Activated CD4-positive, alpha-beta T cell treated with anti-CD3 and anti-CD28 coated beads, Interleukin-2, Interleukin-6, amounts not matched to agents 100 ng/mL and 50 ng/mL, durations not matched to agents 16 hours and 8 hours (primary cell): Measurements from ENCODE around the gene LANCL3.
"Not testable (repeated sequence)": the region's sequence is repeated elsewhere in the genome, so short reads cannot be mapped to it uniquely, and the experiment has no call there.

Source experiments
- DNase-seq: peaks from one replicate; pipeline ENCODE4 v3.0.0-alpha.2; 2020

Gene LANCL3

DNA sequence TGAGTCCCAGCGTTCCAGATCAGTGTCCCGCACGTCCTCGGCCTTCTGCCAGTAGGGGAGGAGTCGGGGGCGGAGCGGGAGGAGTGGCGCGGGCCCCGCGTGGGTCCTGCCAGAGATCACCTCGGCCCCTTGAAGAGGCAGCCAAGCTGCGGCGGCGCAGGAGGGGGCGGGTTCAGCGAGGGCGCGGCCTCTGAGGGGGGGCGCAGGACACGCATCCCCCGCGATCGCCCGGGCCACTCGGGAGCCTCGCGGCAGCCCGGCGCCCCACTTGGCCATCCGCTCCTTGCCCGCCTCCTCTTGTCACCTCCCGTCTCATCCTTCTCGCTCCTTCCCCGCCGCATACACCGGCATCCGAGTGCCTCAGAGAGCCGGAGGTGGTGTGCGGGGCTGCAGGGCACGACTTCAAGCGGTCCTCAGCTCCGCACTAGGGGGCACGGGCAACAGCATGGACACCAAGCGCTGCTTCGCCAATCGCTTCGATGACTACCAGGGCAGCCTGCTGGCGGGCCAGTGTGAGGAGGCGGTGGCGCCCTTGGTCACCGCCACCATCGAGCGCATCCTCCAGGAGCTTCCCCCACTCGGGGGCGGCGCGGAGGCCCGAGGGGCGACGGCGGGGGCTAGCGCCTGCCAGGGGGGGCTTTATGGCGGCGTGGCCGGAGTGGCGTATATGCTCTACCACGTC is at the start of gene LANCL3:
TSS of gene LANCL3 (plus strand) at position 236 of the 682 bp plus-strand sequence. CDS start at position 446, 210 bp downstream.
- not testable (repeated sequence) for DNase-seq

DNA sequence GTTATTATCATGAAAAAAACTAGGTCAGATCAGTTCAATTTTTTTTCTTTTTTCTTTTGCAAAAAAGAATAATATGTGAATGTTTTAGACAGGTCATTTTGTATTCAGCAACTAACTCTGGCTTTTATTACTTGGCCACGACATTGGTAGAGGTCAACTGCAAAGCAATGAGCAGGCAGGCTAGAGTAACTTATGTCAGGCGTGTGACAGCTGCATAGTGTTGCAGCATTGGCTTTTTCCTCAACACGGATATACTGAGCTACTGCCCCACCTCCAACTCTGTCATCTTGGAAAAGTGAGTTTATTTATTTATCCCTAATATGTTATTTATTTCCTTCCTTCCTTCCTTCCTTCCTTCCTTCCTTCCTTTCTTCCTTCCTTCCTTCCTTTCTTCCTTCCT is 47.8 kb upstream of the LANCL3 start:
- DNase-seq = not testable (repeated sequence)

DNA sequence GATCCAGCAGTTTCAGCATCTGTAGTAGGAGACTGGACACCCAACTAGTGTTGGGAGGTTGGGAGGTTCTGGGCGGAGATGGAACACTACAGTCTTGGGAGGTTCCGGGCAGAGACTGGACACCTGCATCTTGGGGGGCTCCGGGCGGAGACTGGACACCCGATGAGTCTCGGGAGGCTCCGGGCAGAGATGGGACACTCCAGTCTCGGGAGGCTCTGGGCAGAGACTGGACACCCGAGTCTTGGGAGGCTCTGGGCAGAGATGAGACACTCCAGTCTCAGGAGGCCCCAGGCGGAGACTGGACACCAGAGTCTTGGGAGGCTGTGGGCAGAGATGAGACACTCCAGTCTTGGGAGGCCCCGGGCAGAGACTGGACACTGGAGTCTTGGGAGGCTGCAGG is 29.5 kb upstream of the LANCL3 start:
- no peak for DNase-seq

DNA sequence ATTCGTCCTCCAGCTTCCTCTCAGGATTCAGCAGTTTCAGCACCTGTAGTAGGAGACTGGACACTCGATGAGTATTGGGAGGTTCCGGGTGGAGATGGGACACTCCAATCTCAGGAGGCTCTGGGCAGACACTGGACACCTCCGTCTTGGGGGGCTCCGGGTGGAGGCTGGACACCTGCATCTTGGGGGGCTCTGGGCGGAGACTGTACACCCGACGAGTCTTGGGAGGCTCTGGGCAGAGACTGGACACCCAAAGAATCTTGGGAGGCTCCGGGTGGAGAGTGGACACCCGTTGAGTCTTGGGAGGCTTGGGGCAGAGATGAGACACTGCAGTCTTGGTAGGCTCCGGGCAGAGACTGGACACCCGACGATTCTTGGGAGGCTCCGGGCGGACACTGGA is 28.7 kb upstream of the LANCL3 start:
- DNase-seq = no peak

DNA sequence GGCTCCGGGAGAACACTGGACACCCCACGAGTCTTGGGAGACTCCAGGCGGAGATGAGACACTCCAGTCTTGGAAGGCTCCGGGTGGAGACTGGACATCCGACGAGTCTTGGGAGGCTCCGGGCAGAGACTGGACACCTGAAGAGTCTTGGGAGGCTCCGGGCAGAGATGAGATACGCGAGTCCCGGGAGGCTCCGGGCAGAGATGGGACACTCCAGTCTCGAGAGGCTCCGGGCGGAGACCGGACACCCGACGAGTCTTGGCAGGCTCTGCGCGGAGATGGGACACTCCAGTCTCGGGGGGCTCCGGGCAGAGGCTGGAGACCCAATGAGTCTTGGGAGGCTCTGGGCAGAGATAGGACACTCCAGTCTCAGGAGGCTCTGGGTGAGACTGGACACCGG is 28.1 kb upstream of the LANCL3 start:
- DNase-seq = no peak

DNA sequence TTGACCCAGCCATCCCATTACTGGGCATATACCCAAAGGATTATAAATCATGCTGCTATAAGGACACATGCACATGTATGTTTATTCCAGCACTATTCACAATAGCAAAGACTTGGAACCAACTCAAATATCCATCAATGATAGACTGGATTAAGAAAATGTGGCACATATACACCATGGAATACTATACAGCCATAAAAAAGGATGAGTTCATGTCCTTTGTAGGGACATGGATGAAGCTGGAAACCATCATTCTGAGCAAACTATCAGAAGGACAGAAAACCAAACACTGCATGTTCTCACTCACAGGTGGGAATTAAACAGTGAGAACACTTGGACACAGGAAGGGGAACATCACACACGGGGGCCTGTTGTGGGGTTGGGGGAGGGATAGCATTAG is 26.9 kb upstream of the LANCL3 start:
- DNase-seq = not testable (repeated sequence)

DNA sequence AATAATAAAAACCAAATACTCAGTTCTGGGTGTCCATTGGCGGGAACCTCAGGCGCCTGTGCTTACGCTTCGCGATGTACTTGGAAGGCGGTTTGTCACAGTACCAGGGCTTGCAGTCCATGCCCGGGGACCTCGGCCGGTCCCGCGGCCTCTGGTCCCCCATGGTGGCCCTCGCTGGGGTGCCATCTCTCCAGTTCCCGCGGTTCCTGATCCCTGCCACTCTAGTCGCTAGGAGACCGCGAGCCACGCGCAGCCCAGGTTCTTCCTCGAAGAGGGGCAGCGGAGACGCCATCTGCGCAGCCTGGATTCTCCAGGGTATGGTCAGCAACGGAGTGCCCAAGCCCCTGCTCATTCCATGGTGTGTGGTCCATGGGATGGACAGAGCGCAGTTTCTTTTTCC is 26.4 kb upstream of the LANCL3 start:
- no peak for DNase-seq

DNA sequence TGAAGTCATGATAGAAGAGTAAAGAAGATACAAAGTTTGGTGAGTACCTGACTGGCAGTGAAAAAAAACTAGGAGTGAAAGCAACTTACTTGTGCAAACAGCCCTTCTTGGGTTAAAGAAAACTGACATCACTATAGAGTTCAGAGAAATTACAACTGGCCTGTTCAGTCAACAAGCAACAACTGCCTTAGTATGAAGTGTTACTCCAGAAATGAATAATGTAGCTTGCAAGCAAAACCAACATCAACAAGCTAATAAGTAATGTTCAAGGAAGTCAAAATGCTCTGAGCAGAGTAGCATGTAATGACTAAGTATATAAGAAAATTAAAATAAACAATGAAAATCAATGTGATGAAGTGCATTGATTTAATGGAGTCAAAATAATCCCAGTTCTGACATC is 21.8 kb upstream of the LANCL3 start:
- peak; percentile 13 for DNase-seq

DNA sequence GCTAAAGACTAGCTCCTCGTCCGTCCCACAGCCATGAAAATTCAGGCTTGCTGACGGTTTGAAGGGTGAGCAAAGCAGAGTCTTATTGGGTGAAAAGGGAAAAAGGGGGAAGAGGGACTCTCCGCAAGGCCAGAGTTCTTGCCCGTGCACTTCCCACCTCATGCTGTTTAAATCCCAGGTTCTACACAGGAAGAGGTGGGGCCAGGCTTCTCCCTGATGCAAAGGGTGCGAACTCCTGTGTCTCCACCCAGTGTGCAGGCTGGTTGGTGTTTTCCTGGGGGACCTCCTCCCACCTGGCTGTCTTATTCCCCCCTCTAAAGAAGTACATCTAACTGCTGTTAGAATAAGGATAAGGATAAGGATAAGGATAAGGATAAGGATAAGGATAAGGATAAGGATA is 18.0 kb upstream of the LANCL3 start:
- DNase-seq = no peak

DNA sequence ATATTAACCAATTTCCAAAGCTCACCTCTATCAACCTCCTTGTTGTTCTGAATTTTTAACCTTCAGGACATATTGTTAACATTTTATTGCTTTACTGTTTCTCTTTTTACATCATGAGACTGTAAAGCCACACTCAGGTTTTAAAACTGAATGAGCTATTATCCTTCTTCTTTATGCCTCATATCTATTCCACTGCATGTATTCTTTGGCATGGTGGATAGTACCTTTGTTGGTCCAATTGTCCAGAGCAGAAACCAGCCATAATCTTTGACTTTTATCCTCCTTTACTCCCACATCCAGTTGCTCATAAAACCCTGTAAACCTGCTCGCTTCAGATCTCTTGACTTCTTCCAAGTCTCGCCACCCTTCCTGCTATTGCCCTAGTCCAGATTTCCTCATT is 6.2 kb upstream of the LANCL3 start:
- DNase-seq = not testable (repeated sequence)

DNA sequence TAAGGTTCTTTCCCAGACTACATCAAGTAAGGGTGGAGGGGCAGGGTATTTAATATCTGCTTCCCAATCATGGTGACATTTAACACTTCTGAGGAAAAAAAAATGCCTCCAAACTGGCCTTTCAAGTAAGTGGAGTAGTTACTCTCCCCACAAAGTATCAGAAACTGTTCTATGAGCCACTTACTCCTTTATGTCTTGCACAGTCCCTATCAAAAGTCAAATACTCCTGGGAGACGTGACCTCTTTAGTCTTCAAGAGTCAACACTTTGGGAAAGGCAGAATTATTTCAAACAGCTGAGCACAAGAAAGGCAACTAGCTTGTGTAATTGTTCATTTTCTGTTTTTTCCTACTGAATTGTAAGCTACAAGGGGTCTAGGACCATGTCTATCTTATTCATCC is 1.1 kb upstream of the LANCL3 start:
- DNase-seq = not testable (repeated sequence)

DNA sequence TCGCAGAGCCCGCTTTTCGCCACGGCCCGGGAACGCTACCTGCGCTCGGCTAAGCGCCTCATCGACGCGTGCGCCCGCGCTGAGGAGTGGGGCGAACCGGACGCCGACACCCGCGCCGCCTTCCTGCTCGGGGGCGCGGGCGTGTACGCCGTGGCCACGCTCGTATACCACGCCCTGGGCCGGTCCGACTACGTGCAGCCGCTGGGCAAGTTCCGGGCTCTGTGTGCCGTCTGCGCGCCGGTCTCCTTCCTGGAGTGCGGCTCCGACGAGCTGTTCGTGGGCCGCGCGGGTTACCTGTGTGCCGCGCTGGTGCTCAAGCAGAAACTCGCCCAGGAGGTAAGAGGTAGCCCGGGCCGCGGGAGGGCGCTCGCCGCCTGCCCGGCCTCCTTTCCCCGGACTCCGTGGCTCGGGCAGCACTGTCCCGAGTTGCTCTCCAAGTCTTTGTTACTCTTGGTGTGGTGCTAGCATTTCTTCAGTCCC is 687 bp downstream of the LANCL3 start:
- DNase-seq = peak; percentile 23

DNA sequence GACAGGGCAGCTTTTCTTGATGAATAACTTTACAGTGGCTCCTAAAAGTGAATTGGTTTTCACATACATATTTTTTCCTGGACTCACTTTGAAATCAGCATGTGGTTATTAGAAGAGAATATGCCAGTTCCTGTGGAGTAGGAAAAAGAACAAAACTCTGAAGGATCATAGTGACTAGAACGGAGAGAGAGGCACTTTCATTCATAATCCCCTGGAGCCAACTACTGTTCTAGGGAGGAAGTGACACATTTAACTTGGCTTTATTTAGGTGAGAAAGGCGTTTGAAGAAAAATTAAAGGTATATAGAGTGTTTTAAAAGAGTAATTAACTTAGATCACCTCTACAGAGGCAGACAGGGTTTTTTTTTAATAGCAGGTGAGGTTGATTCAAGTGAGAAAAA is 1.7 kb downstream of the LANCL3 start:
- not testable (repeated sequence) for DNase-seq

DNA sequence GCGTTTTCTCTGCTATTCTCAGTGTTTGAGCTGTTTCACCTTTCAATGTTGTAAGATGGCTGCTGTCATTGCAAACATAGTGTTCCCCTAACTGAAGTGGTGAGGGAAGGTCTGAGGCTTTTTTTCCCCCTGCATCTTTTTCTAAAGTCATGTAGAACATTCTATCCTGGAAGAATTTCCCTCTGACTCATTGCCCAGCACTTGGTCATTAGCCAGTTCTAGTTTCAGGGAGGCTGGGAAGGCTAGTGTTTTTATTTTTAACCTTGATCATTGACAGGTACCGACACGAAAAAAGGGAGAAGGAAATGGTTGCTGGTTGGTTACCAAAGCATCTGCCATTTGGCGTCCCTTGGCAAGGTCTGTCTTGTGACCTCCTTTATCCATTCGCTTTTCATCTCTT is 6.6 kb downstream of the LANCL3 start:
- DNase-seq = no peak

DNA sequence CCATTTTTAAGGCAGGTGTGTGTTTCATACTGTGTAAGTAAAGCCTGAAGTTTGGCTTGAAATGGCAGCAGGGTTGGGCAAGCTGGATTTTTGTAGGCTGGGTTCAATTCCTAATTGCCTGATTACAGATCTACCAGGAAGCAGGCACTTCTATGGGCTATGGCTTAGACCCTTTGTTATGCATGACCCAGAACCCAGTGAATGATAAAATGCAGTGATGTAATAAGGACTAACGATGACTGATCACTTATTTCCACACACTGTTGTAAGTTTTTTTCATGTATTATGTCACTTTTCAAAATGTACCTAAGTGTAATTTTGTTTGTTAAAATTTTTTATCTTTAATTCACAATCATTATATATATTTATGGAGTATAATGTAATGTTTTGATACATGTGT is 8.6 kb downstream of the LANCL3 start:
- no peak for DNase-seq

DNA sequence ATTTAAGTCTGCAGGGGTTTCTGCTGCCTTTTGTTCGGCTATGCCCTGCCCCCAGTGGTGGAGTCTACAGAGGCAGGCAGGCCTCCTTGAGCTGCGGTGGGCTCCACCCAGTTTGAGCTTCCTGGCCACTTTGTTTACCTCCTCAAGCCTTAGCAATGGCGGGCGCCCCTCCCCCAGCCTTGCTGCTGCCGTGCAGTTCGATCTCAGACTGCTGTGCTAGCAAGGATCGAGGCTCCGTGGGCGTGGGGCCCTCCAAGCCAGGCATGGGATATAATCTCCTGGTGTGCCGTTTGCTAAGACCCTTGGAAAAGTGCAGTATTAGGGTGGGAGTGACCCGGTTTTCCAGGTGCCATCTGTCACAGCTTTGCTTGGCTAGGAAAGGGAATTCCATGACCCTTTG is 15.9 kb downstream of the LANCL3 start:
- DNase-seq = not testable (repeated sequence)

DNA sequence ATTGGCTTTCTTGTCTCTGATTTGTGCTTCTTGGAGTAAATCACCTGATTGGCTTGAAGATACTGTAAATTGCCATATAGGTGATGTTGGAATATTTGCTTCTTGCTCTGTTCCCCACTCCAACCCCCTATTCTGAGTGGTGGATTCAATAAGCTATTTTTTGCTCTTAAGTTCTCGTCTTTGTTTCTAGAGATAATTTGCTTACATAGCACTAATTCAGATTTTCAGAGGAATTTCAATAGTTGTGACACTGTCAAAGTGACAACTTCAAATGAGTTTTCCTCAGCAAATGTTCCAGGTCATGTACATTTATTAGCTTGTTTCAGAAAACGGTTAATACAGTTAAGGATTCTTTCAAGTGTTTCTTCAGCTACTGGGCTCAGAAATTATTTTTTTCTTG is 18.6 kb downstream of the LANCL3 start:
- no peak for DNase-seq

DNA sequence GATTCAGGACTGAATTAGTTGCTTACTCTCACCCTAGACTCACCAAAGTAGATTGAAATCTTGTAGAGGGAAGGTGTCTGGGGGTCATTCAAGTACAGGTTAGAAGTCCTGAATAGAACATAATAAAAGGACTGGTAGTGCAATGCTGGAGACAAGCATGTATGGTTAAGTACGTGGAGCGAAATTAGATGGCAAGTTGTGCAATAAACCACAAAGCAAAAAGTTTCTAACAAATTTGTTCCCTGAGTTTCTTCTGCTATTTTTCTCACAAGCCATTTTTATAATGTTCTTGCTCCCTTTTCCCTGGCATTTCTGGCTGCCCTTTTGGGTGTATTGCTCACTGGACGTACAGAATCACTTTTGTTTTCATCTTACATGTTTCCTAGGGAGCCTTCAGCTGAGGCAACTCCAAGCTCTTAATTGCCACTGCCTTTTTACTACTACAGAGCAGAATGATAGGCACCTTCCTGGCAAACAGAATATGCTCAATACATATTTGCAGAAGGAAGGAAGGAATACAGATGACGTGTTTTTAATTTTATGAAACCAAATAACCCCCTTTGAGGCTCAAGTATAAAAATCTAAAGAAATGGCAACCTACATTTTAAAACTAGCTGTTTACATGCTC is 23.4 kb downstream of the LANCL3 start:
- DNase-seq = no peak

DNA sequence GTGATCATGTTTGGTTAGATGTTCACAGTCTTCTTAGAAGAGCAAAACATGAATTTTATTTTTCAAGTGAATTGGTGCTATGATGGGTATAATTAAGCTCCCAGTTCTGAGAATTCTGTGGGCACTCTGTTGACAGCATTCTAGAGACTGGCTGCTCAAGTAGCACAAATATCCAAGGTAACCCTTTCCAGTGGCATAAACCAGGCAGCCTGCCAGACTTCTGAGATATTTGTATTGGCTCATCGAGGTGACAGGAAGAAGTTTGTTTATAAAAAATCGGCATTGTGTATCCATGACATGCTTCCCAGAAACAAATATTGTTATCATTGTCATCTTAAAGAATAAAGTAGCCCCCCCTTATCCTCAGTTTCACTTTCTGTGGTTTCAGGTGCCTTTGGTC is 28.3 kb downstream of the LANCL3 start:
- DNase-seq = no peak

DNA sequence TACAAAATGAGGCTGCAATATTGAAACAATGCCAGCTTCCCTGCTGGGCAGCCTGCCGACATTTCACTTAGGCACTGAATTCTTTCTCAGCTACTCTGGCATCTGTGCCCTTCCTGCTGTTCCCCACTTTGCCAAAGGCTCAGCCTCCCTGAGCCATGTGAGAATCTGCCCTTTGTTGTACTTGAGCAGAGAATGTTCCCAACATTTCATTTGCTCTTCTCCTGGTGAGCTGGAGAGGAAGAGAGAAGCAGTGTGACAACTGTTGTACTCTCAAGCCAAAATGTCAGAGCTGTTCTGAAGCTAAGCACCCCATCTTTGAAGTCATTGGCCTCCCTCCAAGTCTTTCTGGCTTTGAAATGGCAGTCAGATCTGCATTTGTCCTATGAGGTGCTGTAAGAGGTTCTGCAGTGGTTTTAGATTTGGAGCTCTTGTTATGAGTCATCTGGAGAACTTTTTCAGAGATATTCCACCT is 32.5 kb downstream of the LANCL3 start:
- peak; percentile 4 for DNase-seq

DNA sequence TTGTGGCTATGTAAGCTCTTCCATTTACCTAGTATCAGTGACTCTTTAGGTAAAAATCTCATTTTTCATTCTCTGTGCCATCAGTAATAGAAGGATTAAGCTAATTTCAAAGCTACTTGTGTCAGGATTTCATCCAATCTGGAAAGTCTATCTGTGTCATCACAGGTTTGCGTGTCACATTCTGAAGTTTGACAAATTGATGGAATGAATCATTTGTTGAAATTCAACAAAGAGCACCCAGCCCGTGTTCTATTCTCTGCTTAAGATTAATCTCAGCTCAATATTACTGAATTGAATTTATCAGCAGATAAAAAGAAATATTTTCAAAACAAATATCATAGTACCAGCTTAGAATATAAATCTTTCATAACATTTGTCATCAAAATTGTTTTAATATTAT is 35.8 kb downstream of the LANCL3 start:
- no peak for DNase-seq

DNA sequence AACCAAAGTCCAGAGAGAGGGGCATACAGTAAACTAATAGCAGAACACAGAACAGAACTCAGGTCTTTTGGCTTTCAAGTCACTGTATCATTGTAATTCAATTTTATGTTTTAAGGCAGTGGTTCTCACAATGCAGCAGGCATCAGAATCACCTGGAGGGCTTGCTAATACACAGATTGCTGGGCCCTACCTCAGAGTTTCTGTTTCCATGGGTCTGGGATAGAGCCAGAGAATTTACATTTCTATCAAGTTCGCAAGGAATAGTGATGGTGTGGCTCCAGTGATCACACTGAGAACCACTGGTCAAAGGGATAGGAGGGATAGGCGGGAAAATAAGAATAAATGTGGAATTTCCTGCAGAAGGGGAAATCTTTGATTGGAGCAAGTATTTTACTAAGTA is 36.7 kb downstream of the LANCL3 start:
- no peak for DNase-seq

DNA sequence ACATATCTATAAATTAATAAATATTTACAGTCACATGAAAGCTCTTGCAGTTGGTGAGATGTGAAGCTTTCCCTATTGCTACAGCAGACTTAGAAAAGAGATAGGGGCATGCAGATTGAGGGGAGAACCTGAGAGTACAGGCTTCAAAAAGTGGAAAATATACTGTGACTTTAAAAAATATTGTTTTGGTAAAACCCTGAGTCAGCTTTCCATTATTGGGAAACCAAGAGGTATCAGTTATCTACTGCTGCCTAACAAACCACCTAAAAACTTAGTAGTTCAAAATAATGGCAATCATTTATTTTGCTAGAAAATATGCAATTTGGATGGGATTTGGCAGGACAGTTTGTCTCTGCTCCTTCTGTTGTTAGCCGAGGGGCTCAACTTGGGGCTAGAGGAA is 38.3 kb downstream of the LANCL3 start:
- no peak for DNase-seq

DNA sequence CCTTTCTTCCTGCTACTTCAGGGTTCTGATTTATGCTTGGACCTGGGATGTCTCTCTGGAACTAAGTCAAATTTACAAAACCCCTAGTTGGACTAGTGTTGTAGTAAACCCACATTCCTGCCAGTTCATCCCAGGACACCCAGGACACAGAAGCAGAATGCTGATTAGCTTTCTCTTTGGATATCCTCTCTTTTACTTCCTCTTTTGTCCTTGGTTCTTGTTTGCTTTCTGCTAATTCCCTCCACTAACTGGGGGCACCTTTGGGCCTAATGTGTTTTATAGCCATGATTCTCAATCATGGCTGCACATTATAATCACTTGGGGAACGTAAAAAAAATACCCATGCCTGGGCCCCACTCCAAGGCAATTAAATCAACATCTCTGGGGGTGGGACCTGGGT is 42.5 kb downstream of the LANCL3 start:
- no peak for DNase-seq

DNA sequence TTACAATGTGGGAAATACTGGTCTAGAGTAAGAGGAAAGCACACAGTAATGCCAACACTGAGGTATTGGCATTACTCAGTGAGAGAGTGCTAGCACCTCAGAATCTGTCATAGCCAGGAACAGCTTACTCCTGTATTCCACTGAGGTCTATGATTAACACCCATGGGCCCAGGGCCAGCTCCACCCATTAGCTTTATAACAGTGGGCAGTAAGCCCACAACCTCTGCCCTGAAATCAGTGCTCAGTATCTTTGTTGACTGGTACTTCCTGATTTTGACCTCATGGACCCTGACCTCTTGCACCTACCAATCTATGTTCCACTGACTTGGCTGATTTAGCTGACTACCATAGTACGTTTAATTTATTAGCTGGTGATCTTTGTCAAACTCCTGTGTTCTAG is 56.1 kb downstream of the LANCL3 start:
- DNase-seq = no peak
